HG03575 (cell line): ENCODE data around the gene PLK3.

Source experiments
- ATAC-seq: cut with Tn5 transposase; IDR thresholded peaks from one replicate; pipeline ENCODE4 v1.9.1; 2021; ENCODE audit not compliant: unreplicated experiment, insufficient number of reproducible peaks, low FRiP score; ENCODE audit errors: extremely low read depth

Gene PLK3

GRCh38 chr1:44842862-44843655 lies 42.9 kb downstream of the PLK3 start, which contains the start of gene PTCH2:
Gene PTCH2 (minus strand): TSS chr1:44843253. CDS start chr1:44842932, 321 bp downstream.
- no peak for ATAC-seq

GRCh38 chr1:44846985-44847384 lies 46.8 kb downstream of the PLK3 start:
- ATAC-seq: no peak

DNA sequence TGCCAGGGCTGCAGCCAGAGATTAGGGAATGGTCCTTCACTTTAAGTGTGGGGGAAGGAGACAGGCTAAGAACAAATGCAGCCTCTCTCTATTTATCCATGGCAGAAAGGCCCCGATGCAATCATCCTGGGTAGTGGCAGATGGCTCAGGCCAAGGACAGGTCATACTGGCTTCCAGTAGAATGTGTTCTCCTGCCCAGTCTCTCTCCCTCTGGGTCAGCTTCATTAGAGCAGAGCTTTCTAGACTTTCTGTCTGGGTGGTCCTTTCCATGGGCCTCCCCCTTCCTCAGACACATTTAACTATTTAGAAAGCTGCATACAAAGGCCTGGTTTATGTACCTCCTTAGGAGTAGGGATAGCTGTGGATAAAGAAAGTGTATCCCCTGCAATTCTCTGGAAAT lies 47.7 kb downstream of the PLK3 start:
- ATAC-seq: no peak

GRCh38 chr1:44848456-44849181 lies 48.4 kb downstream of the PLK3 start:
- no peak for ATAC-seq

- no peak for ATAC-seq
Measured at GRCh38 chr1:44849575-44850132, 49.5 kb downstream of the PLK3 start.

- no peak for ATAC-seq
Measured at GRCh38 chr1:44851308-44851707, 51.1 kb downstream of the PLK3 start.

- no peak for ATAC-seq
Measured at GRCh38 chr1:44853201-44853600, 53.0 kb downstream of the PLK3 start.

DNA sequence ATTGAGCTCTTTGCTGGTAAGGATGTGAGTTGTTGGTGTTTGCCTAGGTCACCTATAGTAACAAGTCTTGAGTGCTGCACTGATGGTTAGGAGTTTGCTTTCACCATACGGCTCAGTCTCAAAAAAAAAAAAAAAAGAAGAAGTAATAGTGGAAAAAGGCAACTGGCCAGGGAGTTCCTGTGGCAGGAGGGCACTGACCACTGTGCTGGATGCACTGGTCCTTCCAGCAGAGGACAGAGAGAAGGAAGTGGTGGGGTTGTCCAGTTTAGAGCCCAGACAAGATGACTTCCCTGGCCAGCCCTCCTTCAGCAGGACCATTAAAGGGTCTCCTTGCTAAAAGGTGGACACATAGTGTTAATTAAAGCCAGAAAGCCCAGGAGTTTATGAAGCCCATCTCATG lies 54.8 kb downstream of the PLK3 start:
- ATAC-seq: no peak
